HCT116 (cell line): ENCODE measurements around the gene PCDHB12. TPM values are rescaled to one million over a fixed set of nuclear protein-coding genes. Genes with fewer than 3 reads are reported as not detected.
"Not testable (repeated sequence)": the region's sequence is repeated elsewhere in the genome, so short reads cannot be mapped to it uniquely, and the experiment has no call there.

Experiments
- ATAC-seq: fragments of 200-7000 bp; cut with Tn5 transposase; 2 replicates; pipeline ENCODE4 v1.9.1; 2020; ENCODE audit warnings: mild to moderate bottlenecking, moderate library complexity
- BruUV-seq: library from RNA; stranded (reverse); fragments of 400-500 nt; replicated peaks from 2 replicates; lab custom pipeline; 2021; lab: Mats Ljungman, UMichigan
- CTCF ChIA-PET: fragments of 300-600 bp; sonication (Branson Sonifier 250); formaldehyde crosslinking; loops from one replicate; lab custom pipeline; 2021; ENCODE audit warnings: antibody characterized with exemption; lab: Charles Lee
- POLR2A ChIA-PET: fragments of 300-600, 350-600 bp; sonication (Branson Sonifier 250); formaldehyde crosslinking; loops from one replicate; lab custom pipeline; 2021; ENCODE audit warnings: antibody characterized with exemption; lab: Charles Lee
- RAD21 ChIA-PET, 2 experiments: fragments of 300-600 bp; sonication (Branson Sonifier 250); formaldehyde crosslinking; loops; one replicate each; lab custom pipeline; 2023; ENCODE audit warnings: low total read pairs in 2 of 2; ENCODE audit not compliant: uncharacterized antibody in 2 of 2, unreplicated experiment in 2 of 2, low non-redundant PET in 1 of 2; lab: Charles Lee
- DNase-seq: peaks from one replicate; pipeline ENCODE4 v3.0.0-alpha.2; 2010; ENCODE audit warnings: low read depth, low spot score
- H2AFZ ChIP-seq: fragments of 200-600 bp; shearing (Covaris generic), sonication (generic); 2 replicates; pipeline ENCODE4 v1.6.1; 2017; ENCODE audit warnings: low read depth, mixed run types, mixed read lengths, antibody characterized with exemption, low read length; ENCODE audit not compliant: poor library complexity, severe bottlenecking
- H3K27ac ChIP-seq: 2 replicates; pipeline ENCODE4 v1.5.1; 2012; ENCODE audit warnings: low read depth, low read length
- H3K27me3 ChIP-seq: fragments of 200-600 bp; sonication (generic); 2 replicates; pipeline ENCODE4 v1.6.1; 2016; ENCODE audit warnings: mixed run types, low read length, mixed read lengths; ENCODE audit not compliant: insufficient read depth
- H3K36me3 ChIP-seq, 2 experiments: fragments of 200-500 bp in 1 of 2; fragments of 200-600 bp in 1 of 2; sonication (Bioruptor generic) in 1 of 2; sonication (generic) in 1 of 2; 2 replicates each; pipeline versions ENCODE4 v1.5.1 to v1.6.1; 2014 to 2016; ENCODE audit warnings: low read length in 2 of 2, inconsistent platforms in 1 of 2, mixed read lengths in 1 of 2, mixed run types in 1 of 2; ENCODE audit not compliant: insufficient read depth in 2 of 2, control insufficient read depth in 1 of 2
- H3K4me1 ChIP-seq, 2 experiments: fragments of 200-600 bp in 1 of 2; sonication (generic) in 1 of 2; 2 replicates each; pipeline versions ENCODE4 v1.5.1 to v1.6.1; 2012 to 2017; ENCODE audit warnings: low read length in 2 of 2, inconsistent platforms in 1 of 2, mild to moderate bottlenecking in 1 of 2, mixed read lengths in 1 of 2, mixed run types in 1 of 2, moderate library complexity in 1 of 2; ENCODE audit not compliant: insufficient read depth in 2 of 2, control insufficient read depth in 1 of 2
- H3K4me2 ChIP-seq: fragments of 200-600 bp; sonication (generic); 2 replicates; pipeline ENCODE4 v1.6.1; 2017; ENCODE audit warnings: mixed run types, low read length, mixed read lengths
- H3K4me3 ChIP-seq, 2 experiments: fragments of 200-600 bp in 1 of 2; sonication (generic) in 1 of 2; replicated peaks in 1 of 2; 2 replicates each; pipeline ENCODE4 v1.5.1; 2011 to 2016; ENCODE audit warnings: low read length in 2 of 2, control low read depth in 1 of 2, low read depth in 1 of 2, mild to moderate bottlenecking in 1 of 2, mixed read lengths in 1 of 2, mixed run types in 1 of 2
- H3K79me2 ChIP-seq: fragments of 200-600 bp; sonication (generic); 2 replicates; pipeline ENCODE4 v1.6.1; 2017; ENCODE audit warnings: mild to moderate bottlenecking, mixed run types, low read length, moderate library complexity, mixed read lengths; ENCODE audit not compliant: insufficient read depth
- H3K9ac ChIP-seq: fragments of 200-600 bp; sonication (generic); 2 replicates; pipeline ENCODE4 v1.6.1; 2016; ENCODE audit warnings: low read length, mixed read lengths
- H3K9me2 ChIP-seq: fragments of 200-600 bp; sonication (generic), shearing (Covaris generic); 2 replicates; pipeline ENCODE4 v1.6.1; 2017; ENCODE audit warnings: mixed run types, mild to moderate bottlenecking, moderate library complexity; ENCODE audit not compliant: insufficient read depth
- H3K9me3 ChIP-seq, 2 experiments: fragments of 200-500 bp in 1 of 2; fragments of 200-600 bp in 1 of 2; sonication (Bioruptor generic) in 1 of 2; sonication (generic) in 1 of 2; 2 replicates each; pipeline ENCODE4 v1.6.1; 2014 to 2017; ENCODE audit warnings: low read length in 2 of 2, mixed read lengths in 2 of 2, inconsistent platforms in 1 of 2, low read depth in 1 of 2, mild to moderate bottlenecking in 1 of 2, mixed run types in 1 of 2, moderate library complexity in 1 of 2; ENCODE audit not compliant: control insufficient read depth in 1 of 2, insufficient read depth in 1 of 2
- H4K20me1 ChIP-seq: fragments of 200-600 bp; sonication (generic), shearing (Covaris generic); 2 replicates; pipeline ENCODE4 v1.6.1; 2017; ENCODE audit warnings: mixed run types, mild to moderate bottlenecking, moderate library complexity; ENCODE audit not compliant: insufficient read depth
- EGR1 ChIP-seq: IDR thresholded peaks from 2 replicates; pipeline ENCODE4 v1.6.1; 2012; ENCODE audit warnings: low read depth
- FOSL1 ChIP-seq: IDR thresholded peaks from 2 replicates; pipeline ENCODE4 v1.6.1; 2012; ENCODE audit warnings: low read depth
- POLR2A ChIP-seq: IDR thresholded peaks from 2 replicates; pipeline ENCODE4 v1.7.0; 2011; ENCODE audit warnings: borderline replicate concordance; ENCODE audit not compliant: insufficient read depth, insufficient read length; ENCODE audit errors: extremely low read depth
- ZNF274 ChIP-seq: fragments of 200-500 bp; sonication (Bioruptor generic); IDR thresholded peaks from 2 replicates; pipeline ENCODE4 v1.6.1; 2014; ENCODE audit warnings: mild to moderate bottlenecking, low read depth, low read length, inconsistent platforms
- intact Hi-C: fragments of 100-400 bp; cut with micrococcal nuclease; formaldehyde crosslinking; loops from 2 replicates; pipeline ENCODE4 v1.10.0; 2022
- total RNA-seq: library from RNA; stranded (reverse); gene quantifications from one replicate; pipeline ENCODE4 v1.2.1, GENCODE V29; 2021; ENCODE audit not compliant: unreplicated experiment

The PCDHB12 gene
- total RNA-seq, 1 experiment from 2014 or later = not detected

- TF ChIP-seq FOSL1 (no peak), ZNF274 (no peak), EGR1 (no peak), POLR2A (no peak)
Measured at GRCh38 chr5:141175933-141176332, 32.6 kb upstream of the PCDHB12 start (continued).

DNA sequence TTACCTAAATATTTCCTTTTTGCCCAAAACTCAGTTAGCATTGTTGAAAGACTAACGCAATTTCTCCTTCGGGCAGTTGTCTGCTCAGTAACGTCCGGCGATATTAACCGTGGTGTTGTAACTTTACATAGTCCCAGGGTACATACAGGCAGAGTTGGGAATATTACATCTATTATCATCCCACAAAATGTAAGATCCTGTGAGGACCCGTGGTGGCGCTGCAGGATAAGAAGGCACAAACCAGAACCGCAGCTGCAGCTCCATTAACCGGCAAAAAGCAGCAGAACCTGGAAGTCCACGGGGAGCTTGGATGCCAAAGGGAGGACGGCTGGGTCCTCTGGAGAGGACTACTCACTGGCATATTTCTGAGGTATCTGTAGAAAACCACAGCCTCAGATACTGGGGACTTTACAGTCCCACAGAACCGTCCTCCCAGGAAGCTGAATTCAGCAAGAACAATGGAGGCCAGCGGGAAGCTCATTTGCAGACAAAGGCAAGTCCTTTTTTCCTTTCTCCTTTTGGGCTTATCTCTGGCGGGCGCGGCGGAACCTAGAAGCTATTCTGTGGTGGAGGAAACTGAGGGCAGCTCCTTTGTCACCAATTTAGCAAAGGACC lies 30.8 kb upstream of the PCDHB12 start, which contains the start of gene PCDHB8:
PCDHB8 (plus strand) TSS at position 214 of the 615 bp plus-strand sequence; CDS start at position 459, 245 bp downstream.
- H3K9ac ChIP-seq, H4K20me1 ChIP-seq, ATAC-seq, H2AFZ ChIP-seq, H3K4me1 ChIP-seq, BruUV-seq, POLR2A ChIA-PET, H3K36me3 ChIP-seq, H3K9me2 ChIP-seq, H3K27me3 ChIP-seq, H3K4me2 ChIP-seq, RAD21 ChIA-PET, CTCF ChIA-PET, H3K79me2 ChIP-seq, DNase-seq, intact Hi-C loops, H3K27ac ChIP-seq, H3K4me3 ChIP-seq: not testable (repeated sequence)
- H3K9me3 ChIP-seq = peaks cover 0 to 10% of the 10 kb centered on the region in 2 experiments; a peak in 2 of 4 replicates

DNA sequence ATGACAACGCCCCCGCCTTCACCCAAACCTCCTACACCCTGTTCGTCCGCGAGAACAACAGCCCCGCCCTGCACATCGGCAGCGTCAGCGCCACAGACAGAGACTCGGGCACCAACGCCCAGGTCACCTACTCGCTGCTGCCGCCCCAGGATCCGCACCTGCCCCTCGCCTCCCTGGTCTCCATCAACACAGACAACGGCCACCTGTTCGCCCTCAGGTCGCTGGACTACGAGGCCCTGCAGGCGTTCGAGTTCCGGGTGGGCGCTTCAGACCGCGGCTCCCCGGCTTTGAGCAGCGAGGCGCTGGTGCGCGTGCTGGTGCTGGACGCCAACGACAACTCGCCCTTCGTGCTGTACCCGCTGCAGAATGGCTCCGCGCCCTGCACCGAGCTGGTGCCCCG lies 29.1 kb upstream of the PCDHB12 start:
- ATAC-seq, H3K36me3 ChIP-seq, H3K4me3 ChIP-seq, H2AFZ ChIP-seq, H3K27ac ChIP-seq, H3K9me2 ChIP-seq, RAD21 ChIA-PET, H4K20me1 ChIP-seq, H3K27me3 ChIP-seq, H3K4me1 ChIP-seq, H3K79me2 ChIP-seq, CTCF ChIA-PET, POLR2A ChIA-PET, BruUV-seq, H3K4me2 ChIP-seq, DNase-seq, intact Hi-C loops, H3K9ac ChIP-seq: not testable (repeated sequence)
- H3K9me3 ChIP-seq = peaks cover 0 to 10% of the 10 kb centered on the region in 2 experiments; a peak in 2 of 4 replicates

DNA sequence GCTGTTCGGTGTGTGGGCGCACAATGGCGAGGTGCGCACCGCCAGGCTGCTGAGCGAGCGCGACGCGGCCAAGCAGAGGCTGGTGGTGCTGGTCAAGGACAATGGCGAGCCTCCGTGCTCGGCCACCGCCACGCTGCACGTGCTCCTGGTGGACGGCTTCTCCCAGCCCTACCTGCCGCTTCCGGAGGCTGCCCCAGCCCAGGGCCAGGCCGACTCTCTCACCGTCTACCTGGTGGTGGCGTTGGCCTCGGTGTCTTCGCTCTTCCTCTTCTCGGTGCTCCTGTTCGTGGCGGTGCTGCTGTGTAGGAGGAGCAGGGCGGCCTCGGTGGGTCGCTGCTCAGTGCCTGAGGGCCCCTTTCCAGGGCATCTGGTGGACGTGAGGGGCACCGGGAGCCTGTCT lies 28.6 kb upstream of the PCDHB12 start:
- H2AFZ ChIP-seq, H3K9ac ChIP-seq, H3K4me2 ChIP-seq, BruUV-seq, H3K27me3 ChIP-seq, CTCF ChIA-PET, H3K9me2 ChIP-seq, H3K36me3 ChIP-seq, POLR2A ChIA-PET, H3K4me1 ChIP-seq, H4K20me1 ChIP-seq, H3K4me3 ChIP-seq, RAD21 ChIA-PET, H3K79me2 ChIP-seq, H3K27ac ChIP-seq, ATAC-seq, DNase-seq, intact Hi-C loops: not testable (repeated sequence)
- H3K9me3 ChIP-seq = peaks cover 0 to 10% of the 10 kb centered on the region in 2 experiments; a peak in 2 of 4 replicates
